PC-9 (cell line): ENCODE results near the gene PALM.

Source experiments
- EZH2 ChIP-seq: fragments of 200-600 bp; sonication (generic); IDR thresholded peaks from 2 replicates; pipeline ENCODE4 v1.8.0; 2017; ENCODE audit warnings: antibody characterized with exemption, low read depth
- TF ChIP-seq, protein P1 (sequence below): fragments of 200-600 bp; sonication (generic); conservative IDR thresholded peaks from 2 replicates; pipeline ENCODE4 v1.6.1; 2017; ENCODE audit warnings: mixed run types, antibody characterized with exemption, mild to moderate bottlenecking, moderate library complexity

DNA sequence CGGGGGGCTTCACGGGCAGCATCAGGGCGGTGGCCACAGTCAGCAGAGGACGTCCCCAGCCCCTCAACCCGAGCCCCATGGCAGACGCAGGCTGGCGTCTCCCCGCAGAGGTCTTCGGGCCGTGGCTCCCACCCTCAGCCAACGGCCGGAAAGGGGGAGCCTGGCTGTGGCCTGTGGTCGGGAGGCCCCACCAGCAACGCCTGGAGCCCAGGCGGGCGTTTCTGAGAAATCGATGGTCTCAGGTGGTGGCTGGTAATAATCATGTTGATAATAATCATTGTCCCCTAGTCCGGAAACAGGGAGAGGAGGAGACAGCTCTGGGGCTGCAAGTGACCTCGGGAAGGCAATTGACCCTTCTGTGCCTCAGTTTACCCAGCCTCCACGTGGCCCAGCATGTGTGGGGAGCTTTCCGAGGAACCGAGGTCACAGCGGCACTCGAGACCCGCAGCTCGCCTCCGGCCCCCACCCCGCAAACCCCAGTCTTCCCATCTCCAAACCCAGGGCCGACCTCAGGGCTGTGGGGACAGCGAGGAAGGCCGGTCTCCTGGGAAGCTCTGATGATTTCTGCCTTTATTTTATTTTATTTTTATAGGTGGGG, 13.3 kb upstream of the PALM start, which contains the start of gene PRSS57:
- TF ChIP-seq, protein P1, sequence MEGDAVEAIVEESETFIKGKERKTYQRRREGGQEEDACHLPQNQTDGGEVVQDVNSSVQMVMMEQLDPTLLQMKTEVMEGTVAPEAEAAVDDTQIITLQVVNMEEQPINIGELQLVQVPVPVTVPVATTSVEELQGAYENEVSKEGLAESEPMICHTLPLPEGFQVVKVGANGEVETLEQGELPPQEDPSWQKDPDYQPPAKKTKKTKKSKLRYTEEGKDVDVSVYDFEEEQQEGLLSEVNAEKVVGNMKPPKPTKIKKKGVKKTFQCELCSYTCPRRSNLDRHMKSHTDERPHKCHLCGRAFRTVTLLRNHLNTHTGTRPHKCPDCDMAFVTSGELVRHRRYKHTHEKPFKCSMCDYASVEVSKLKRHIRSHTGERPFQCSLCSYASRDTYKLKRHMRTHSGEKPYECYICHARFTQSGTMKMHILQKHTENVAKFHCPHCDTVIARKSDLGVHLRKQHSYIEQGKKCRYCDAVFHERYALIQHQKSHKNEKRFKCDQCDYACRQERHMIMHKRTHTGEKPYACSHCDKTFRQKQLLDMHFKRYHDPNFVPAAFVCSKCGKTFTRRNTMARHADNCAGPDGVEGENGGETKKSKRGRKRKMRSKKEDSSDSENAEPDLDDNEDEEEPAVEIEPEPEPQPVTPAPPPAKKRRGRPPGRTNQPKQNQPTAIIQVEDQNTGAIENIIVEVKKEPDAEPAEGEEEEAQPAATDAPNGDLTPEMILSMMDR: no peak
- TF ChIP-seq EZH2: no peak
